ENCODE results near the gene CDK6. TPM values are rescaled to one million over a fixed set of nuclear protein-coding genes. Genes with fewer than 3 reads are reported as not detected.

Gene CDK6
- total RNA-seq, 2 experiments from 2014 or later, result 130 to 138 TPM

GRCh38 chr7:92708111-92709042 lies 128.0 kb downstream of the CDK6 start:
- DNase-seq (no peak), ATAC-seq (peak; percentile 76)
- TF ChIP-seq CTCF (IDR thresholded peaks at IDR 0.05), result no peak
- Mint-ChIP-seq H3K9me3 (no peaks in the 10 kb centered on the region), H3K27ac (peak overlapping the region; percentile 81), H3K27me3 (no peaks in the 10 kb centered on the region), H3K4me1 (ENCODE audit: low read depth) (peaks cover 45% of the 10 kb centered on the region), H3K36me3 (ENCODE audit: low read depth) (peaks cover 40% of the 10 kb centered on the region), H3K4me3 (no peak overlapping the region)
- ChIA-PET CTCF (interaction anchor here (1.3 kb wide), 1 partner anchor 87 kb away, joined by 5 read pairs; no protein-coding TSS in a partner anchor), POLR2A (interaction anchor here (0.6 to 1.4 kb wide), 3 partner anchors 9 to 104 kb away, joined by 3 to 4 read pairs (median 3); no protein-coding TSS in a partner anchor)
- intact Hi-C loops (cut with micrococcal nuclease), result loop anchor here (1.0 kb wide), 1 partner anchor 66 kb away; no protein-coding TSS in a partner anchor

GRCh38 chr7:92707435-92707834 lies 128.9 kb downstream of the CDK6 start:
- no peak for TF ChIP-seq CTCF (IDR thresholded peaks at IDR 0.05)
- Mint-ChIP-seq H3K27me3 (no peaks in the 10 kb centered on the region), H3K9me3 (no peaks in the 10 kb centered on the region), H3K4me3 (no peak overlapping the region), H3K27ac (peak overlapping the region; percentile 81), H3K4me1 (ENCODE audit: low read depth) (peaks cover 45% of the 10 kb centered on the region), H3K36me3 (ENCODE audit: low read depth) (peaks cover 45% of the 10 kb centered on the region)
- no peak for DNase-seq
- CTCF ChIA-PET, result no interaction called here
- ATAC-seq, result no peak
- POLR2A ChIA-PET, result interaction anchor here (0.6 to 1.2 kb wide), 2 partner anchors 76 to 105 kb away, joined by 3 read pairs; no protein-coding TSS in a partner anchor
- intact Hi-C loops (cut with micrococcal nuclease), result no loop called here

GRCh38 chr7:92706563-92706962 lies 129.8 kb downstream of the CDK6 start:
- CTCF ChIA-PET, result interaction anchor here (1.0 kb wide), 1 partner anchor 12 kb away, joined by 3 read pairs; no protein-coding TSS in a partner anchor
- TF ChIP-seq CTCF (IDR thresholded peaks at IDR 0.05), result no peak
- peak overlapping the region; percentile 77 for H3K27ac Mint-ChIP-seq
- H3K36me3 Mint-ChIP-seq (ENCODE audit: low read depth), result peaks cover 48% of the 10 kb centered on the region
- peaks cover 45% of the 10 kb centered on the region for H3K4me1 Mint-ChIP-seq (ENCODE audit: low read depth)
- no peak for DNase-seq
- no peaks in the 10 kb centered on the region for H3K9me3 Mint-ChIP-seq
- ATAC-seq, result peak; percentile 48
- POLR2A ChIA-PET, result interaction anchor here (0.5 to 1.1 kb wide), 3 partner anchors 8 to 85 kb away, joined by 3 read pairs; no protein-coding TSS in a partner anchor
- H3K27me3 Mint-ChIP-seq, result no peaks in the 10 kb centered on the region
- no peak overlapping the region for H3K4me3 Mint-ChIP-seq
- intact Hi-C loops (cut with micrococcal nuclease), result no loop called here

- H3K27ac Mint-ChIP-seq, result no peak overlapping the region
- no peaks in the 10 kb centered on the region for H3K27me3 Mint-ChIP-seq
- CTCF ChIA-PET, result interaction anchor here (1.0 kb wide), 1 partner anchor 12 kb away, joined by 3 read pairs; no protein-coding TSS in a partner anchor
- POLR2A ChIA-PET, result interaction anchor here (0.6 to 1.1 kb wide), 3 partner anchors 8 to 85 kb away, joined by 3 read pairs; no protein-coding TSS in a partner anchor
- DNase-seq, result no peak
- peaks cover 45% of the 10 kb centered on the region for H3K4me1 Mint-ChIP-seq (ENCODE audit: low read depth)
- no peak for ATAC-seq
- H3K36me3 Mint-ChIP-seq (ENCODE audit: low read depth), result peaks cover 52% of the 10 kb centered on the region
- no peak for TF ChIP-seq CTCF (IDR thresholded peaks at IDR 0.05)
- H3K4me3 Mint-ChIP-seq, result no peak overlapping the region
- no peaks in the 10 kb centered on the region for H3K9me3 Mint-ChIP-seq
- intact Hi-C loops (cut with micrococcal nuclease), result no loop called here
Measured at GRCh38 chr7:92705831-92706230, 130.5 kb downstream of the CDK6 start.

Data from activated CD8-positive, alpha-beta T cell treated with anti-CD3 and anti-CD28 coated beads for 36 hours (primary cell).